ENCODE results near the gene APELA. TPM values are rescaled to one million over a fixed set of nuclear protein-coding genes. Genes with fewer than 3 reads are reported as not detected.

The APELA gene
- polyA plus RNA-seq, 4 donors, result 1.9 TPM; not detected in 3

Other genes with a start within 250 kb of the APELA start
- 10 to 100 TPM; 16.7 to 86.1 (median 33.0) TPM for gene SMIM31, start 123.0 kb upstream of the APELA start, polyA plus RNA-seq
- 1 to 10 TPM in 1 of 4 donors, under 1 TPM in 1, not detected in 2; 0.55 to 6.2 TPM for gene TRIM61, start 100.5 kb downstream of the APELA start, polyA plus RNA-seq
- not detected for gene TRIM60, start 154.8 kb downstream of the APELA start, polyA plus RNA-seq
- not detected for gene TRIM75, start 176.7 kb downstream of the APELA start, polyA plus RNA-seq
- gene TMEM192, start 235.7 kb downstream of the APELA start, polyA plus RNA-seq, result 10 to 100 TPM in 2 of 4 donors, 1 to 10 TPM in 2; 4.0 to 37.4 (median 8.9) TPM